ENCODE measurements around the gene OR5B21.

OR5B21 gene

DNA sequence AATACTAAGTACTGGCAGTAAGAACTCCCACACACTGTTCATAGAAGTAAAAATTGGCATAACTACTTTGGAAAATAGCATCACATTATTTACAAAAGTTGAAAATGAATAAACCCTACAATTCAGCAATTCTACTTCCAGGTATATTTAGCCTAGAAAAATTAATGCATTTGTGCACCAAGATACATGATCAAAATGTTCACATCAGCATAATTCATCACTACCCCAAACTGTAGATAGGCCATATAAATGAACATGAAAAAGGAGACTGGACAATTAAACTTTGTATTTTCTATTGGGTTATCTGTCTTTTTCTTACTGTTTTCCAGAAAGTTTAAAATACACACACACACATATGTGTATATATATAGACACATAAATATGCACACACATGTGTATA lies 5.9 kb downstream of the OR5B21 start:
- no peak for DNase-seq (ENCODE audit: low read depth)
- in situ Hi-C loops (cut with HindIII; ENCODE audit: low sequenced_read_pairs) = loop anchor here (25.0 kb wide), 1 partner anchor 690 kb away; no protein-coding TSS in a partner anchor
- TF ChIP-seq CTCF (IDR thresholded peaks at IDR 0.05; ENCODE audit: low read depth, low read length, missing control alignments) = no peak
- H3K4me3 ChIP-seq (ENCODE audit: low read depth, low read length) = no peak overlapping the region

- H3K4me3 ChIP-seq (ENCODE audit: low read depth, low read length) = no peak overlapping the region
- no peak for TF ChIP-seq CTCF (IDR thresholded peaks at IDR 0.05; ENCODE audit: low read depth, low read length, missing control alignments)
- in situ Hi-C loops (cut with HindIII; ENCODE audit: low sequenced_read_pairs) = no loop called here
- no peak for DNase-seq (ENCODE audit: low read depth)
Measured at GRCh38 chr11:58498464-58498863, 9.4 kb downstream of the OR5B21 start.

DNA sequence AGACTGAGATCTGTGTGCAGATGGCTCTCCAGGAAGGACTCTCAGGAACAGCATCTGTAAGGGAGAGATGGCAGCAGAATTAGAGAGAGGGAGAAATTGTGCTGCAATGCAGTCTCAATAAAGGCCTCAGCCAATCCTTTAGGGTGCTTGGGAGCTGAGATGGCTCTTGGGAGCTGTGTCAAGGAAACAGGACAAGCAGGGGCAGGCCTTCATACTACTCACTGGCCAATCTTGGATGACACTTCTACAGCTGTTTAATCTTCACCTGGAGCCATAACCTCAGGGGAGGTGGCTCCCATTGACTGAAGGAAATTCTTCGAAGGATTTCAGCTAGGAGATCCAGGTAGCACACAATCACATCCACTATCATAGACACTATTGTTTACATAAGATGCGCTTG lies 10.0 kb downstream of the OR5B21 start:
- in situ Hi-C loops (cut with HindIII; ENCODE audit: low sequenced_read_pairs) = no loop called here
- no peak overlapping the region for H3K4me3 ChIP-seq (ENCODE audit: low read depth, low read length)
- TF ChIP-seq CTCF (IDR thresholded peaks at IDR 0.05; ENCODE audit: low read depth, low read length, missing control alignments) = no peak
- no peak for DNase-seq (ENCODE audit: low read depth)

GRCh38 chr11:58495906-58496305 lies 12.0 kb downstream of the OR5B21 start:
- DNase-seq (ENCODE audit: low read depth) = no peak
- no peak overlapping the region for H3K4me3 ChIP-seq (ENCODE audit: low read depth, low read length)
- in situ Hi-C loops (cut with HindIII; ENCODE audit: low sequenced_read_pairs) = no loop called here
- no peak for TF ChIP-seq CTCF (IDR thresholded peaks at IDR 0.05; ENCODE audit: low read depth, low read length, missing control alignments)

DNA sequence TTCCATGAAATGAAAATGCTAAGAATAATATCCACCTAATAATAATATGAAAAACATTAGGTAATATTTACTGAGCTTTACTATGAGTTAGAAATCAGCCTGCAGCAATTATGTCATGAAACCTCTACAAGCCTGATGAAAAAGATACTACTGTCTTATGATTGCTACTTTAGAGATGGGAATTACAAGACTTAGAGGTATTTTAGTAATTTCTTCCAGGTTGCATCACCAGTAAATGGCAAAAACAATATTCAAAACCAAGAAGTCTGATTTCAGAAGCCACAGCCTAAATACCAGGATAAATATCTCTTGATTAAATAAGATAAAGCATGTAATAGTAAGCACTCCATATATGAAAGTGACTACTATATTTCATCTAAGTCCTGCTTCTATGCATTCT lies 13.8 kb downstream of the OR5B21 start:
- no peak for TF ChIP-seq CTCF (IDR thresholded peaks at IDR 0.05; ENCODE audit: low read depth, low read length, missing control alignments)
- in situ Hi-C loops (cut with HindIII; ENCODE audit: low sequenced_read_pairs) = no loop called here
- no peak for DNase-seq (ENCODE audit: low read depth)
- no peak overlapping the region for H3K4me3 ChIP-seq (ENCODE audit: low read depth, low read length)

- TF ChIP-seq CTCF (IDR thresholded peaks at IDR 0.05; ENCODE audit: low read depth, low read length, missing control alignments) = no peak
- no peak for DNase-seq (ENCODE audit: low read depth)
- H3K4me3 ChIP-seq (ENCODE audit: low read depth, low read length) = no peak overlapping the region
- in situ Hi-C loops (cut with HindIII; ENCODE audit: low sequenced_read_pairs) = no loop called here
Measured at GRCh38 chr11:58493676-58494075, 14.2 kb downstream of the OR5B21 start.

- no peak for TF ChIP-seq CTCF (IDR thresholded peaks at IDR 0.05; ENCODE audit: low read depth, low read length, missing control alignments)
- no peak for DNase-seq (ENCODE audit: low read depth)
- no peak overlapping the region for H3K4me3 ChIP-seq (ENCODE audit: low read depth, low read length)
- in situ Hi-C loops (cut with HindIII; ENCODE audit: low sequenced_read_pairs) = no loop called here
Measured at GRCh38 chr11:58490827-58491226, 17.1 kb downstream of the OR5B21 start.
